Measurements from ENCODE around the gene KCNK3. TPM values are rescaled to one million over a fixed set of nuclear protein-coding genes. Genes with fewer than 3 reads are reported as not detected.

Gene KCNK3
- polyA plus RNA-seq, 1 of the 3 experiments (the other 2 are of a cell fraction) = 0.16 TPM

GRCh38 chr2:26650713-26651469, 41.6 kb upstream of the KCNK3 start (continued):
- TF ChIP-seq PBX3 (IDR thresholded peaks at IDR 0.05) (no peak), FOSL2 (IDR thresholded peaks at IDR 0.05; ENCODE audit: borderline replicate concordance, low read depth) (no peak), FOXJ3 (CRISPR knock-in tag; IDR thresholded peaks at IDR 0.05) (no peak), TCF12 (IDR thresholded peaks at IDR 0.05) (no peak), CTCF (IDR thresholded peaks at IDR 0.05) (no peak), YY1 (IDR thresholded peaks at IDR 0.05; ENCODE audit: low read depth) (no peak), MXI1 (IDR thresholded peaks at IDR 0.05; ENCODE audit: low read depth, low read length) (no peak)

GRCh38 chr2:26651470-26651771, 41.1 kb upstream of the KCNK3 start:
- Histone ChIP-seq H4K20me1 (ENCODE audit: insufficient read depth) (no peaks in the 10 kb centered on the region), H2AFZ (ENCODE audit: low read depth) (no peak overlapping the region), H3K9me3 (no peaks in the 10 kb centered on the region), H3K79me2 (ENCODE audit: insufficient read depth) (no peaks in the 10 kb centered on the region), H3K27ac (ENCODE audit: low read depth in 2 of 2, low read length in 1 of 2) (peak overlapping the region in 1 of 2 experiments; percentile 82; a peak in 1 of 4 replicates), H3K9ac (no peak overlapping the region), H3K4me2 (no peak overlapping the region), H3K36me3 (replicated peaks in 1 of 2; ENCODE audit: control insufficient read depth in 1 of 2, insufficient read depth in 2 of 2, low read length in 1 of 2) (no peaks in the 10 kb centered on the region), H3K4me1 (ENCODE audit: control insufficient read depth in 1 of 2, insufficient read depth in 2 of 2, low read depth in 1 of 2, low read length in 1 of 2) (peaks cover 0 to 36% of the 10 kb centered on the region in 2 experiments; a peak in 2 of 4 replicates), H3F3A (replicated peaks; ENCODE audit: insufficient read depth) (no peaks in the 10 kb centered on the region), H3K9me2 (no peaks in the 10 kb centered on the region), H3K4me3 (ENCODE audit: low read depth in 2 of 2, low read length in 1 of 2) (no peak overlapping the region), H3K27me3 (ENCODE audit: insufficient read depth) (peaks cover 25% of the 10 kb centered on the region; the same call in 1 of the 2 replicates)
- no peak for DNase-seq
- TF ChIP-seq NRF1 (IDR thresholded peaks at IDR 0.05; ENCODE audit: low read depth, low read length) (no peak), YY1 (IDR thresholded peaks at IDR 0.05; ENCODE audit: low read depth) (no peak)
- 78% methylated on average over 7 of the region's 7 CpGs for WGBS (ENCODE audit: low lambda C conversion rate)
- ChIA-PET POLR2A (no interaction called here), CTCF (interaction anchor here (0.7 to 3.9 kb wide), 6 partner anchors 11 to 94 kb away, joined by 3 to 13 read pairs (median 4); no protein-coding TSS in a partner anchor)

GRCh38 chr2:26651799-26652198, 40.7 kb upstream of the KCNK3 start:
- no peak for DNase-seq
- no peaks in the 10 kb centered on the region for H3K9me3 ChIP-seq
- peaks cover 0 to 36% of the 10 kb centered on the region in 2 experiments; a peak in 2 of 4 replicates for H3K4me1 ChIP-seq (ENCODE audit: control insufficient read depth in 1 of 2, insufficient read depth in 2 of 2, low read depth in 1 of 2, low read length in 1 of 2)
- H3K36me3 ChIP-seq (replicated peaks in 1 of 2; ENCODE audit: control insufficient read depth in 1 of 2, insufficient read depth in 2 of 2, low read length in 1 of 2) = no peaks in the 10 kb centered on the region
- H3K27ac ChIP-seq (ENCODE audit: low read depth in 2 of 2, low read length in 1 of 2) = peak overlapping the region in 1 of 2 experiments; percentile 82; a peak in 2 of 4 replicates
- H3K4me3 ChIP-seq (ENCODE audit: low read depth in 2 of 2, low read length in 1 of 2) = no peak overlapping the region
- no peaks in the 10 kb centered on the region for H3K79me2 ChIP-seq (ENCODE audit: insufficient read depth)
- ChIA-PET CTCF (interaction anchor here (0.7 to 3.9 kb wide), 5 partner anchors 12 to 93 kb away, joined by 3 to 13 read pairs (median 3); no protein-coding TSS in a partner anchor), POLR2A (no interaction called here)
- H3K4me2 ChIP-seq = no peak overlapping the region
- no peaks in the 10 kb centered on the region for H4K20me1 ChIP-seq (ENCODE audit: insufficient read depth)
- no peaks in the 10 kb centered on the region for H3F3A ChIP-seq (replicated peaks; ENCODE audit: insufficient read depth)
- H3K9ac ChIP-seq = no peak overlapping the region
- H3K27me3 ChIP-seq (ENCODE audit: insufficient read depth) = peaks cover 21% of the 10 kb centered on the region; the same call in 1 of the 2 replicates
- no peaks in the 10 kb centered on the region for H3K9me2 ChIP-seq
- WGBS (ENCODE audit: low lambda C conversion rate) = 82% methylated on average over 7 of the region's 7 CpGs
- H2AFZ ChIP-seq (ENCODE audit: low read depth) = no peak overlapping the region
- TF ChIP-seq ZBTB33 (IDR thresholded peaks at IDR 0.05; ENCODE audit: borderline replicate concordance, low read depth) = no peak
- no peak for TF ChIP-seq FOSL2 (IDR thresholded peaks at IDR 0.05; ENCODE audit: borderline replicate concordance, low read depth)
- no peak for TF ChIP-seq MAX (IDR thresholded peaks at IDR 0.05; ENCODE audit: low read depth)
- TF ChIP-seq, protein P1, sequence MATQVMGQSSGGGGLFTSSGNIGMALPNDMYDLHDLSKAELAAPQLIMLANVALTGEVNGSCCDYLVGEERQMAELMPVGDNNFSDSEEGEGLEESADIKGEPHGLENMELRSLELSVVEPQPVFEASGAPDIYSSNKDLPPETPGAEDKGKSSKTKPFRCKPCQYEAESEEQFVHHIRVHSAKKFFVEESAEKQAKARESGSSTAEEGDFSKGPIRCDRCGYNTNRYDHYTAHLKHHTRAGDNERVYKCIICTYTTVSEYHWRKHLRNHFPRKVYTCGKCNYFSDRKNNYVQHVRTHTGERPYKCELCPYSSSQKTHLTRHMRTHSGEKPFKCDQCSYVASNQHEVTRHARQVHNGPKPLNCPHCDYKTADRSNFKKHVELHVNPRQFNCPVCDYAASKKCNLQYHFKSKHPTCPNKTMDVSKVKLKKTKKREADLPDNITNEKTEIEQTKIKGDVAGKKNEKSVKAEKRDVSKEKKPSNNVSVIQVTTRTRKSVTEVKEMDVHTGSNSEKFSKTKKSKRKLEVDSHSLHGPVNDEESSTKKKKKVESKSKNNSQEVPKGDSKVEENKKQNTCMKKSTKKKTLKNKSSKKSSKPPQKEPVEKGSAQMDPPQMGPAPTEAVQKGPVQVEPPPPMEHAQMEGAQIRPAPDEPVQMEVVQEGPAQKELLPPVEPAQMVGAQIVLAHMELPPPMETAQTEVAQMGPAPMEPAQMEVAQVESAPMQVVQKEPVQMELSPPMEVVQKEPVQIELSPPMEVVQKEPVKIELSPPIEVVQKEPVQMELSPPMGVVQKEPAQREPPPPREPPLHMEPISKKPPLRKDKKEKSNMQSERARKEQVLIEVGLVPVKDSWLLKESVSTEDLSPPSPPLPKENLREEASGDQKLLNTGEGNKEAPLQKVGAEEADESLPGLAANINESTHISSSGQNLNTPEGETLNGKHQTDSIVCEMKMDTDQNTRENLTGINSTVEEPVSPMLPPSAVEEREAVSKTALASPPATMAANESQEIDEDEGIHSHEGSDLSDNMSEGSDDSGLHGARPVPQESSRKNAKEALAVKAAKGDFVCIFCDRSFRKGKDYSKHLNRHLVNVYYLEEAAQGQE (IDR thresholded peaks at IDR 0.05; ENCODE audit: low read depth, low read length) = no peak
- no peak for TF ChIP-seq EZH2phosphoT487 (IDR thresholded peaks at IDR 0.05; ENCODE audit: borderline replicate concordance, low read depth)
- TF ChIP-seq NFIC (IDR thresholded peaks at IDR 0.05; ENCODE audit: borderline replicate concordance) = no peak
- TF ChIP-seq MEF2A (IDR thresholded peaks at IDR 0.05; ENCODE audit: borderline replicate concordance, low read depth) = no peak
- no peak for TF ChIP-seq TEAD4 (IDR thresholded peaks at IDR 0.05; ENCODE audit: borderline replicate concordance, insufficient read depth)

All from SK-N-SH (cell line).